Kidney epithelial cell (primary cell): ENCODE results near the gene RFTN1. TPM values are rescaled to one million over a fixed set of nuclear protein-coding genes. Genes with fewer than 3 reads are reported as not detected.

Experiments used
- DNase-seq: peaks from one replicate; pipeline ENCODE4 v3.0.0-alpha.2; 2010; ENCODE audit warnings: low read depth
- H3K27me3 ChIP-seq: 2 replicates; pipeline ENCODE4 v1.6.0; 2011; ENCODE audit warnings: low read length; ENCODE audit not compliant: control insufficient read depth, insufficient read depth
- H3K36me3 ChIP-seq: 2 replicates; pipeline ENCODE4 v1.5.1; 2011; ENCODE audit warnings: low read length; ENCODE audit not compliant: control insufficient read depth, insufficient read depth
- H3K4me3 ChIP-seq: 2 replicates; pipeline ENCODE4 v1.5.1; 2011; ENCODE audit warnings: low read depth, mild to moderate bottlenecking, control low read depth, low read length
- CTCF ChIP-seq: IDR thresholded peaks from 2 replicates; pipeline ENCODE4 v1.5.1; 2011; ENCODE audit warnings: mild to moderate bottlenecking, moderate library complexity, low read length, control low read depth, inconsistent platforms; ENCODE audit not compliant: insufficient read depth, poor library complexity, severe bottlenecking
- total RNA-seq: library from RNA; depleted of rRNA; stranded (reverse); fragments of >200 nt; gene quantifications from 2 replicates; pipeline ENCODE4 v1.2.3, GENCODE V29; 2015

The RFTN1 gene
- total RNA-seq, 1 donor from 2014 or later: 50.7 TPM

GRCh38 chr3:16484984-16485383 is 28.5 kb downstream of the RFTN1 start:
- no peak overlapping the region for H3K4me3 ChIP-seq
- no peaks in the 10 kb centered on the region for H3K36me3 ChIP-seq
- DNase-seq: no peak
- H3K27me3 ChIP-seq: no peaks in the 10 kb centered on the region
- no peak for TF ChIP-seq CTCF

- DNase-seq: peak; percentile 79
- Histone ChIP-seq H3K36me3 (no peaks in the 10 kb centered on the region), H3K4me3 (no peak overlapping the region), H3K27me3 (no peaks in the 10 kb centered on the region)
- TF ChIP-seq CTCF: no peak
These were observed 29.3 kb downstream of the RFTN1 start for GRCh38 chr3:16484216-16484615.

GRCh38 chr3:16482770-16483531 is 30.5 kb downstream of the RFTN1 start:
- DNase-seq: no peak
- Histone ChIP-seq H3K36me3 (no peaks in the 10 kb centered on the region), H3K4me3 (no peak overlapping the region), H3K27me3 (no peaks in the 10 kb centered on the region)
- TF ChIP-seq CTCF: no peak

- DNase-seq: no peak
- TF ChIP-seq CTCF: no peak
- Histone ChIP-seq H3K36me3 (no peaks in the 10 kb centered on the region), H3K27me3 (no peaks in the 10 kb centered on the region), H3K4me3 (no peak overlapping the region)
These were observed 31.2 kb downstream of the RFTN1 start for GRCh38 chr3:16482194-16482769.

GRCh38 chr3:16481546-16481897 is 32.0 kb downstream of the RFTN1 start:
- no peaks in the 10 kb centered on the region for H3K27me3 ChIP-seq
- no peaks in the 10 kb centered on the region for H3K36me3 ChIP-seq
- TF ChIP-seq CTCF: no peak
- DNase-seq: no peak
- no peak overlapping the region for H3K4me3 ChIP-seq
